GM12878 (cell line): ENCODE results near the gene ELL.

Source experiments
- CTCF ChIP-seq, 3 experiments: IDR thresholded peaks in 2 of 3; conservative IDR thresholded peaks in 1 of 3; 2 replicates each; pipeline ENCODE4 v1.5.1; 2011; ENCODE audit warnings: low read depth in 3 of 3, low read length in 3 of 3, mild to moderate bottlenecking in 3 of 3, control low read depth in 2 of 3, moderate library complexity in 2 of 3, inconsistent platforms in 1 of 3, mixed read lengths in 1 of 3; ENCODE audit not compliant: control insufficient read depth in 2 of 3, insufficient read depth in 1 of 3; ENCODE audit errors: extremely low read depth in 1 of 3
- PAX8 ChIP-seq: fragments of 450-650 bp; IDR thresholded peaks from 2 replicates; pipeline ENCODE4 v1.6.1; 2017; ENCODE audit warnings: mild to moderate bottlenecking, moderate library complexity
- POLR2AphosphoS5 ChIP-seq: IDR thresholded peaks from 2 replicates; pipeline ENCODE4 v1.6.1; 2011; ENCODE audit warnings: mild to moderate bottlenecking, low read length, inconsistent platforms
- RAD51 ChIP-seq: fragments of 450-650 bp; IDR thresholded peaks from 2 replicates; pipeline ENCODE4 v1.6.1; 2016; ENCODE audit warnings: moderate library complexity, mild to moderate bottlenecking, inconsistent platforms
- SMC3 ChIP-seq: IDR thresholded peaks from 2 replicates; pipeline ENCODE4 v1.6.1; 2011; ENCODE audit warnings: low read length, improper control_type of control experiment, borderline replicate concordance
- SP1 ChIP-seq: IDR thresholded peaks from one replicate; pipeline ENCODE4 v1.6.1; 2011; ENCODE audit warnings: low read depth, low read length
- TAF1 ChIP-seq: IDR thresholded peaks from 2 replicates; pipeline ENCODE4 v1.6.1; 2011; ENCODE audit warnings: mild to moderate bottlenecking, low read depth, low read length, borderline replicate concordance

- peak; percentile 45; the same call in 1 of the 2 replicates for TF ChIP-seq POLR2AphosphoS5
- TF ChIP-seq SP1: no peak
- TF ChIP-seq CTCF (IDR thresholded peaks at IDR 0.05 in 2 of 3, conservative IDR thresholded peaks at IDR 0.05 in 1 of 3; ENCODE audit: control insufficient read depth in 2 of 3, extremely low read depth in 1 of 3, insufficient read depth in 1 of 3, low read depth in 3 of 3, low read length in 3 of 3): no peak
- TF ChIP-seq SMC3: no peak
- TF ChIP-seq RAD51: no peak
- TF ChIP-seq PAX8: no peak
- no peak for TF ChIP-seq TAF1
These were observed 79.8 kb downstream of the ELL start for GRCh38 chr19:18441804-18442788.
